Common myeloid progenitor, CD34-positive (primary cell): Measurements from ENCODE around the gene POLL.

Experiments
- CTCF ChIA-PET: fragments of 350-600 bp; sonication (Branson Sonifier 250); formaldehyde crosslinking; loops from one replicate; lab custom pipeline; 2021; ENCODE audit warnings: antibody characterized with exemption; lab: Charles Lee
- POLR2A ChIA-PET: fragments of 350-600 bp; sonication (Branson Sonifier 250); formaldehyde crosslinking; loops from one replicate; lab custom pipeline; 2021; ENCODE audit warnings: antibody characterized with exemption; lab: Charles Lee
- DNase-seq, 3 donors: peaks; one replicate each; pipeline versions ENCODE4 v3.0.0 to v3.0.0-alpha.2; 2013
- H3K27ac ChIP-seq, 2 experiments: 1 replicate in 1 of 2; 2 replicates in 1 of 2; pipeline ENCODE4 v1.7.0; 2013; ENCODE audit warnings: inconsistent platforms in 2 of 2, low read length in 2 of 2, mild to moderate bottlenecking in 2 of 2, low read depth in 1 of 2, moderate library complexity in 1 of 2; ENCODE audit not compliant: severe bottlenecking in 2 of 2, insufficient read depth in 1 of 2, poor library complexity in 1 of 2
- H3K27me3 ChIP-seq, 5 experiments: replicated peaks in 2 of 5; 1 replicate in 3 of 5; 2 replicates in 2 of 5; pipeline versions ENCODE4 v1.6.1 to v1.7.0; 2013; ENCODE audit warnings: low read length in 4 of 5, mild to moderate bottlenecking in 2 of 5, moderate library complexity in 2 of 5, inconsistent platforms in 1 of 5; ENCODE audit not compliant: insufficient read depth in 5 of 5, control insufficient read depth in 4 of 5
- H3K36me3 ChIP-seq, 4 experiments: 1 replicate in 2 of 4; 2 replicates in 2 of 4; pipeline versions ENCODE4 v1.6.1 to v1.7.0; 2013; ENCODE audit warnings: low read length in 3 of 4, control low read depth in 1 of 4, mild to moderate bottlenecking in 1 of 4; ENCODE audit not compliant: control insufficient read depth in 4 of 4, insufficient read depth in 4 of 4
- H3K4me1 ChIP-seq, 4 experiments: 1 replicate in 3 of 4; 2 replicates in 1 of 4; pipeline versions ENCODE4 v1.6.1 to v1.7.1; 2013; ENCODE audit warnings: low read length in 3 of 4, mild to moderate bottlenecking in 3 of 4, control low read depth in 1 of 4, inconsistent platforms in 1 of 4, moderate library complexity in 1 of 4; ENCODE audit not compliant: control insufficient read depth in 4 of 4, insufficient read depth in 4 of 4; ENCODE audit errors: control extremely low read depth in 1 of 4
- H3K4me3 ChIP-seq, 7 experiments: 1 replicate in 4 of 7; 2 replicates in 3 of 7; pipeline versions ENCODE4 v1.5.1 to v1.7.0; 2013; ENCODE audit warnings: mild to moderate bottlenecking in 7 of 7, low read length in 6 of 7, moderate library complexity in 6 of 7, inconsistent platforms in 2 of 7, low read depth in 2 of 7, control low read depth in 1 of 7; ENCODE audit not compliant: insufficient read depth in 4 of 7, control insufficient read depth in 1 of 7; ENCODE audit errors: extremely low read depth in 1 of 7
- H3K9me3 ChIP-seq, 5 experiments: 1 replicate in 4 of 5; 2 replicates in 1 of 5; pipeline versions ENCODE4 v1.6.1 to v1.7.1; 2013; ENCODE audit warnings: low read length in 4 of 5, mild to moderate bottlenecking in 2 of 5, inconsistent platforms in 1 of 5, low read depth in 1 of 5, moderate library complexity in 1 of 5; ENCODE audit not compliant: control insufficient read depth in 4 of 5, insufficient read depth in 2 of 5; ENCODE audit errors: control extremely low read depth in 1 of 5
- WGBS: methylation state at CpG from one replicate; pipeline ENCODE4 v1.1.5; 2013; ENCODE audit not compliant: insufficient coverage; 5-methylcytosine and 5-hydroxymethylcytosine counted together

The POLL gene

GRCh38 chr10:101573885-101574753, 13.9 kb downstream of the POLL start:
- DNase-seq = no peak
- Histone ChIP-seq H3K4me1 (peaks cover 0 to 16% (median 14%) of the 10 kb centered on the region in 4 experiments), H3K4me3 (no peak overlapping the region), H3K27ac (no peak overlapping the region), H3K36me3 (peaks cover 3 to 20% (median 9%) of the 10 kb centered on the region in 4 experiments), H3K9me3 (peaks cover 0 to 4% (median 0%) of the 10 kb centered on the region in 5 experiments), H3K27me3 (peaks cover 0 to 17% (median 3%) of the 10 kb centered on the region in 5 experiments)
- CTCF ChIA-PET = no interaction called here
- 97% methylated on average over 19 of the region's 25 CpGs for WGBS
- POLR2A ChIA-PET = no interaction called here

- Histone ChIP-seq H3K36me3 (peaks cover 0 to 6% (median 4%) of the 10 kb centered on the region in 4 experiments), H3K4me1 (peaks cover 0 to 16% (median 15%) of the 10 kb centered on the region in 4 experiments), H3K9me3 (peaks cover 0 to 4% (median 0%) of the 10 kb centered on the region in 5 experiments), H3K27me3 (peaks cover 0 to 30% (median 11%) of the 10 kb centered on the region in 5 experiments), H3K4me3 (no peak overlapping the region), H3K27ac (no peak overlapping the region)
- DNase-seq = no peak
- POLR2A ChIA-PET = no interaction called here
- CTCF ChIA-PET = no interaction called here
- WGBS = 100% methylated on average over 2 of the region's 2 CpGs
Measured at GRCh38 chr10:101572785-101573184, 15.3 kb downstream of the POLL start.

GRCh38 chr10:101572126-101572525, 15.9 kb downstream of the POLL start:
- Histone ChIP-seq H3K4me3 (no peak overlapping the region), H3K4me1 (peaks cover 0 to 16% (median 15%) of the 10 kb centered on the region in 4 experiments), H3K27me3 (peaks cover under 1 to 37% (median 17%) of the 10 kb centered on the region in 5 experiments), H3K9me3 (peaks cover 0 to 4% (median 0%) of the 10 kb centered on the region in 5 experiments), H3K36me3 (peaks cover 0 to 5% (median 2%) of the 10 kb centered on the region in 4 experiments), H3K27ac (no peak overlapping the region)
- ChIA-PET POLR2A (no interaction called here), CTCF (interaction anchor here (1.5 to 4.2 kb wide), 6 partner anchors 8 to 358 kb away, joined by 4 to 31 read pairs (median 21); no protein-coding TSS in a partner anchor)
- 100% methylated on average over 2 of the region's 7 CpGs for WGBS
- DNase-seq = peak in 1 of 3 donors; percentile 11

GRCh38 chr10:101571271-101571925, 16.7 kb downstream of the POLL start:
- H3K27me3 ChIP-seq = peaks cover 4 to 44% (median 20%) of the 10 kb centered on the region in 5 experiments
- 93% methylated on average over 7 of the region's 8 CpGs for WGBS
- ChIA-PET CTCF (interaction anchor here (0.8 to 4.2 kb wide), 25 partner anchors 9 to 362 kb away, joined by 3 to 31 read pairs (median 5); partner anchors contain the start of genes DPCD and POLL), POLR2A (interaction anchor here (0.7 to 1.2 kb wide), 2 partner anchors 35 to 77 kb away, joined by 3 read pairs; no protein-coding TSS in a partner anchor)
- H3K9me3 ChIP-seq = peaks cover 0 to 4% (median 0%) of the 10 kb centered on the region in 5 experiments
- H3K4me3 ChIP-seq = peak overlapping the region in 2 of 7 experiments; percentile 81 to 82
- H3K27ac ChIP-seq = no peak overlapping the region
- no peaks in the 10 kb centered on the region for H3K36me3 ChIP-seq
- H3K4me1 ChIP-seq = peaks cover 0 to 22% (median 19%) of the 10 kb centered on the region in 4 experiments
- no peak for DNase-seq

- ChIA-PET POLR2A (interaction anchor here (0.5 to 1.2 kb wide), 3 partner anchors 34 to 129 kb away, joined by 3 read pairs; no protein-coding TSS in a partner anchor), CTCF (interaction anchor here (0.6 to 4.2 kb wide), 29 partner anchors 9 to 361 kb away, joined by 3 to 31 read pairs (median 5); partner anchors contain the start of genes DPCD and POLL)
- Histone ChIP-seq H3K36me3 (no peaks in the 10 kb centered on the region), H3K4me1 (peaks cover 0 to 25% (median 22%) of the 10 kb centered on the region in 4 experiments), H3K4me3 (peak overlapping the region; percentile 27 to 82 (median 66)), H3K27me3 (peaks cover 4 to 51% (median 25%) of the 10 kb centered on the region in 5 experiments), H3K9me3 (peaks cover 0 to 4% (median 0%) of the 10 kb centered on the region in 5 experiments), H3K27ac (no peak overlapping the region)
- peak in 1 of 3 donors; percentile 58 for DNase-seq
- 11% methylated on average over 21 of the region's 37 CpGs for WGBS
Measured at GRCh38 chr10:101570428-101571270, 17.4 kb downstream of the POLL start.
